ENCODE data around the gene PNISR. TPM values are rescaled to one million over a fixed set of nuclear protein-coding genes. Genes with fewer than 3 reads are reported as not detected.

The PNISR gene
- total and polyA plus RNA-seq, 7 donors: 16.2 to 51.1 (median 32.1) TPM

DNA sequence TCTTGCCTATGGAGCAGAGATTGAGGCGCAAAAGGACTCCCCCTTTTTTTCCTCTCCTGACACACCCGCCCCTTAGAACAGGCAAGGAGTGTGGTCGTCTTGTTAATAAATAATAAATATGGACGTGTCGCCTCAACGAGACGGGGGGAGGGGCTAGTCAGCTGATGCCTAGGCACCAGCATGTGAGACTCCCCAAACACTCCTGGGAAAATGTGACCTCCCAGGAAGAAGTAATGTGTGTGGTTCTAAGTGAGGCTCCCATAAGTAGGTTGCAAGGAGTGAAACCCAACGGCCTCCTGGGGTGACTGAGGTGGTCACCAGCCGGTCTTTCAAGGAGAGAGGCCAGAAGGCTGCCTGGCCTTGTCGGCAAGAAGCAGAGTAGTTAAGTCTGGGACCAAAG, 74.5 kb downstream of the PNISR start:
- Histone ChIP-seq H3K27me3 (ENCODE audit: insufficient read depth in 3 of 3, low read length in 2 of 3) (peaks cover 2 to 69% (median 8%) of the 10 kb centered on the region in 3 donors), H3K9me3 (no peaks in the 10 kb centered on the region), H3K36me3 (ENCODE audit: insufficient read depth in 1 of 2, low read depth in 1 of 2) (no peaks in the 10 kb centered on the region), H3K27ac (no peak overlapping the region), H3K4me1 (peaks cover 5% of the 10 kb centered on the region), H3K4me3 (peak overlapping the region; percentile 77)
- DNase-seq (no peak), ATAC-seq (no peak)
- intact Hi-C loops (cut with DNase I): no loop called here
- 28 to 40% (median 38%) methylated on average over 10 of the region's 10 CpGs for WGBS, 3 donors
- TF ChIP-seq, protein P1, sequence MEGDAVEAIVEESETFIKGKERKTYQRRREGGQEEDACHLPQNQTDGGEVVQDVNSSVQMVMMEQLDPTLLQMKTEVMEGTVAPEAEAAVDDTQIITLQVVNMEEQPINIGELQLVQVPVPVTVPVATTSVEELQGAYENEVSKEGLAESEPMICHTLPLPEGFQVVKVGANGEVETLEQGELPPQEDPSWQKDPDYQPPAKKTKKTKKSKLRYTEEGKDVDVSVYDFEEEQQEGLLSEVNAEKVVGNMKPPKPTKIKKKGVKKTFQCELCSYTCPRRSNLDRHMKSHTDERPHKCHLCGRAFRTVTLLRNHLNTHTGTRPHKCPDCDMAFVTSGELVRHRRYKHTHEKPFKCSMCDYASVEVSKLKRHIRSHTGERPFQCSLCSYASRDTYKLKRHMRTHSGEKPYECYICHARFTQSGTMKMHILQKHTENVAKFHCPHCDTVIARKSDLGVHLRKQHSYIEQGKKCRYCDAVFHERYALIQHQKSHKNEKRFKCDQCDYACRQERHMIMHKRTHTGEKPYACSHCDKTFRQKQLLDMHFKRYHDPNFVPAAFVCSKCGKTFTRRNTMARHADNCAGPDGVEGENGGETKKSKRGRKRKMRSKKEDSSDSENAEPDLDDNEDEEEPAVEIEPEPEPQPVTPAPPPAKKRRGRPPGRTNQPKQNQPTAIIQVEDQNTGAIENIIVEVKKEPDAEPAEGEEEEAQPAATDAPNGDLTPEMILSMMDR (IDR thresholded peaks at IDR 0.05): no peak

DNA sequence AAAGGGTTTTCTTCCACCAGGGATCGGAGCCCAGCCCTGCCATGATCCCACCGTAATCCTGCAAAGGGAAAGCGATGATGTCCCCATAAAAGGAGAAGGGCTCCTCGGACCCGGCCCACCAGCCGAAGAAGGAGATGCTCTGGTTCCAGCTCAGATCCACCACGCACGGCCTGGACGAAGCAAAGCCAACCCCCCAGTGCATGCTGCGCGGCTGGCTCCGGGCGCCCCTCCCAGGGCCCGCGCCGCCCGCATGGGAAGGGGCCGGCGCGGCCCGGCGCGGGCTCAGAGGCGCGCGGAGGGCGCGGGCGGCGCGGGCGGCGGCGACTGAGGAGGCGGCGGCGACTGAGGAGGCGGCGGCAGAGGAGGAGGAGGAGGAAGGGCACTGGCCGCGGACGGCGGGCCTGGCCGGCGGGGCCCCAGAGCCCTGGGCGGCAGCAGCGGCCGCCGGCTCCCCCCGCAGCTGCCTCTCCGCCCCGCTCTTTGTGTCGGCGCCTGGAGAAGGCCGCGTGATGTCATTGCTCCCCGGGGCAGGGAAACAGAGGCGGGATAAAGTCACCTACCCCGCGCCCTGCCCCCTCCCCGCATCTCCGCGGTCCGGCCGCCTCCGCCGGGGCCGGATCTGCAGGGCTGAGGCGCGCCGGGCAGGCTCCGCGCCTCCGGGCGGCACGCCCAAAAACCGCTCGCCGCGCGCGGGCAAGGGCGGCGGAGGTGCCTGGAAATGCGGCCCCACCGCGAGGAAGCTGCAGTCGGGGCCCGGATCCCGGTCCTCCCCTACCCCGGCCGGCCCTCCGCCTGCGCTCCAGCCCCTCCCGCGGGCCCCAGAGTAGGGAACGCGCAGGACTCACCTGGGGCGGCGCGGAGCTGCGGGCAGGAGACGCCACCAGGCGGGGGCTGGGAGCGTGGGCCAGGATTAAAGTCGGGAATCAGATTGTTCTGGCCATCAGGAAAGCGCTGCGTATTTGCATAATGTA, 75.7 kb downstream of the PNISR start, which contains the start of gene FAXC:
FAXC (minus strand) TSS at position 504 of the 971 bp plus-strand sequence; CDS start at position 202, 302 bp downstream.
- peak; percentile 47 to 68 (median 56) for ATAC-seq
- WGBS, 3 donors: 1% methylated on average over 65 to 108 of the region's 108 CpGs
- peaks cover 2 to 68% (median 8%) of the 10 kb centered on the region in 3 donors for H3K27me3 ChIP-seq (ENCODE audit: insufficient read depth in 3 of 3, low read length in 2 of 3)
- intact Hi-C loops (cut with DNase I): no loop called here
- peak within 1 kb of the TSS; percentile 77 for H3K4me3 ChIP-seq
- no peak within 1 kb of the TSS for H3K27ac ChIP-seq
- DNase-seq: peak in 1 of 2 donors; percentile 47
- TF ChIP-seq, protein P1 (IDR thresholded peaks at IDR 0.05): peak; percentile 6
- peaks cover 5% of the 10 kb centered on the region for H3K4me1 ChIP-seq
- H3K36me3 ChIP-seq (ENCODE audit: insufficient read depth in 1 of 2, low read depth in 1 of 2): no peaks in the 10 kb centered on the region
- H3K9me3 ChIP-seq: no peaks in the 10 kb centered on the region

DNA sequence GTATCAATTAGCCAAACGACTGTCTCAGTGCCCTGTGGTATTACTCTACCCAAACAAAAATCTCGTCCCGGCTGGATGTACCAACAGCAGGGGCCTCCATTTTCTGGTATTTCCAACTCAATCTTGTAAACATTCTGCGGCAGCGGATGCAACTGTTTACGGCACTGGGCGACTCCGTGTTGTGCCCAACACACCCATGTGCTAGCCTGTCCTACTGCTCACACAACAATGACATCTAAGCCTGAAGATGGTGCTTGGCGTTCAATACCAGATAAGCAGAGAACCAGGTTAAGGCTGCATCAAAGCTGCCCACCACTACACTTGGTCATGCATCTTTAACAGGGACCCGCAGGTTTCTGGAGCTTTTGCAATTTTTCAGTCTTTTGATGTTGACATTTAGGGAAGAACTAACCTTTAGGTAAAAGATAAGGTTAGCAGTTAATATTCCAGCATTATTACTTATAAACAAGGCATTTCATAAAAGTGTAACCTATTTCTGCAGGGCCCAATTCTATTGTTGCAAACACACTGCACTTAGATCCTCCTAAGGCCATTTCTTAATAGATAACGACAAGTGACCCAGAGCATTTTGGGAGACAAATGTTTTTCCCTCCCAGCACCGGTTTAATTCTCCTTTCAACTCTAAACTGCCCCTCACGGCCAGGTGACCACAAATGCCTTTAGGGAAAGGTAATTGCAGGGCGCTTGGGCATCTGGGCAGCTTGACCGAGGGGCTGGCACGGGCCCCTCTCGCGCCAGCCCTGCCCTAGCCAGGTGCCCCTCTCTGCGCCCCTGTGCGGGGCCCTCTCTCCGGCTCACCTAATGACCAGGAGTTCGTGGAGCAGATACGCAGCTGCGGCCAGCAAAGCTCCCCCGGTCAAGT, 76.6 kb downstream of the PNISR start:
- Histone ChIP-seq H3K27me3 (ENCODE audit: insufficient read depth in 3 of 3, low read length in 2 of 3) (peaks cover 0 to 62% (median 8%) of the 10 kb centered on the region in 3 donors), H3K27ac (no peak overlapping the region), H3K9me3 (no peaks in the 10 kb centered on the region), H3K36me3 (ENCODE audit: insufficient read depth in 1 of 2, low read depth in 1 of 2) (no peaks in the 10 kb centered on the region), H3K4me3 (peak overlapping the region; percentile 77), H3K4me1 (peaks cover 5% of the 10 kb centered on the region)
- TF ChIP-seq, protein P1 (IDR thresholded peaks at IDR 0.05): no peak
- DNase-seq (no peak), ATAC-seq (no peak)
- WGBS, 3 donors: 42 to 50% (median 49%) methylated on average over 25 of the region's 25 CpGs
- intact Hi-C loops (cut with DNase I): no loop called here

Other genes starting within 250 kb of the PNISR start
- gene FAXC, start 75.6 kb downstream of the PNISR start, total RNA-seq: under 1 TPM in 2 of 4 donors, not detected in 2; 0.64 to 0.73 TPM
- under 1 TPM in 1 of 3 donors, not detected in 2; 0.36 TPM for gene FAXC, start 75.6 kb downstream of the PNISR start, polyA plus RNA-seq
- 10 to 100 TPM; 13.5 to 19.0 (median 14.9) TPM for gene COQ3, start 31.1 kb downstream of the PNISR start, total RNA-seq
- 10 to 100 TPM; 19.1 to 20.0 (median 19.6) TPM for gene COQ3, start 31.1 kb downstream of the PNISR start, polyA plus RNA-seq
- 10 to 100 TPM in 2 of 4 donors, 1 to 10 TPM in 2; 6.4 to 11.9 (median 9.7) TPM for gene USP45, start 90.1 kb upstream of the PNISR start, total RNA-seq
- 1 to 10 TPM; 3.7 to 8.7 (median 4.1) TPM for gene USP45, start 90.1 kb upstream of the PNISR start, polyA plus RNA-seq
- 10 to 100 TPM; 15.2 to 24.5 (median 19.3) TPM for gene CCNC, start 143.4 kb upstream of the PNISR start, total RNA-seq
- 10 to 100 TPM; 12.4 to 21.4 (median 12.5) TPM for gene CCNC, start 143.4 kb upstream of the PNISR start, polyA plus RNA-seq
- not detected for gene PRDM13, start 181.5 kb upstream of the PNISR start, total RNA-seq
- not detected for gene PRDM13, start 181.5 kb upstream of the PNISR start, polyA plus RNA-seq